GM19099 (cell line): Measurements from ENCODE around the gene SLC25A29.

Experiments
- POLR2A ChIP-seq: IDR thresholded peaks from 3 replicates; pipeline ENCODE4 v1.6.1; 2011; ENCODE audit warnings: low read depth; ENCODE audit not compliant: insufficient read length; ENCODE audit errors: extremely low read depth

The SLC25A29 gene, protein sequence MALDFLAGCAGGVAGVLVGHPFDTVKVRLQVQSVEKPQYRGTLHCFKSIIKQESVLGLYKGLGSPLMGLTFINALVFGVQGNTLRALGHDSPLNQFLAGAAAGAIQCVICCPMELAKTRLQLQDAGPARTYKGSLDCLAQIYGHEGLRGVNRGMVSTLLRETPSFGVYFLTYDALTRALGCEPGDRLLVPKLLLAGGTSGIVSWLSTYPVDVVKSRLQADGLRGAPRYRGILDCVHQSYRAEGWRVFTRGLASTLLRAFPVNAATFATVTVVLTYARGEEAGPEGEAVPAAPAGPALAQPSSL

DNA sequence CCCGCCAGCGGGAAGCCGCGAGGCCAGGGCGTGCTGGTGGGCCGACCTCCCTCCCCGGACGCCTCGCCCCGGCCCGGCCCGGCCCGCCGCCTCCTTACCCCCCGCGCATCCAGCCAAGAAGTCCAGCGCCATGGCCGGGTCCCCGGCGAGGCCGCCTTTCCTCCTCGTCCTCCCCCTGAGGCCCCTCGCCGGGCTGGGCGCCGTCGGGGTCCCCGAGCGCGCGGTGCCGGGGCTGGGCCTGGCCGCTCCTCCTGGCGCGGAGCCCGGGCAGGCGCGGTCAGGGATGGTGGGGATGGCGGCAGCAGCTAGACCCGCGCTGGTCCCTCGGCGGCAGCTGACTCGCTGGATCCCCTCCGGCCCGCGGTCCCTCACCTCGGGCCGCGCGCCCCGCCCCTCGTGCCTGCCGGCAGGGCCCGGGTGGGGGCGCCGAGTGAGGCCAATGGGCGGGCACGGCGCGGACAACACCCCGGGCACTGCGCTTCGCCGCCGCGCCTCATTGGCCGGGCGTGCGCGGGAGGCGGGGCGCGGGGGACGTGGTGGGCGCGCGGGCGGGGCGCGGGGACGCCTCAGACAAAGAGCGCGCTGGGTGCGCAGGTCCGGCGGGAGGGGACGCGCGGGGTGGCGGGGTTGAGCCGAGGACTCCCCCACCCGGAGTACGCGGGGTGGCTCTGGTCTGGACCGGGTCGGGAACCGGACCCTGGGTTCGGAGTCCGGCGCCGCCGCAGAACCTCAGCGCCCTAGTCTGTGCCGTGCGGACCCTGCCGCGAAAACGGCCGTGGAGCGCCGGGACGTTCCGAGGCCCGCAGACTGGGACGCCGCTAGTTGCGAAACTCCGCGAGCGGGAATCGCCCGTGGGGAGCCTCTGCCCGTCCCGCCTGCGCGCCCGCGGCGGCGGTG is at the start of gene SLC25A29:
Gene SLC25A29, minus strand, starts transcription at position 344 of the 897 bp plus-strand sequence. Its CDS starts 212 bp downstream, at position 132.
- TF ChIP-seq POLR2A, result peak; percentile 68

DNA sequence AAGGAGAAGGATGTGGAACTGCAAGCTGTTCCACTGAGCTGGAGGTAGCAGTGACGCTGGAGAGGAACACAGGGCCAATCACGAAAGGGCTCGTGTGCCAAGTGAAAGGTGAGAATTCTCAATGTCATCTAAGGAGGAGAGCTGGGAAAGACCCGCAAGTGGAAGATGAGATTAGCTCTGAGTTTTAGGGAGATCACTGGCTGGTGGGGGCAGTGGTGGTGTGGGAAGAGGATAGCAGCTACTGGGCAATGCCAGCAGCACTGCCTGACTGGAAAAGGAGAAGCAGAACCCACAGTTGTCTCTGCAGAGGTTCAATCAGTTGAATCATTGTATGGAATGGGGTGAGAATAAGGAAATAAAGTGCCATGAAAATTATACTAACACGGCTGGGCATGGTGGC is 44.7 kb upstream of the SLC25A29 start:
- no peak for TF ChIP-seq POLR2A

DNA sequence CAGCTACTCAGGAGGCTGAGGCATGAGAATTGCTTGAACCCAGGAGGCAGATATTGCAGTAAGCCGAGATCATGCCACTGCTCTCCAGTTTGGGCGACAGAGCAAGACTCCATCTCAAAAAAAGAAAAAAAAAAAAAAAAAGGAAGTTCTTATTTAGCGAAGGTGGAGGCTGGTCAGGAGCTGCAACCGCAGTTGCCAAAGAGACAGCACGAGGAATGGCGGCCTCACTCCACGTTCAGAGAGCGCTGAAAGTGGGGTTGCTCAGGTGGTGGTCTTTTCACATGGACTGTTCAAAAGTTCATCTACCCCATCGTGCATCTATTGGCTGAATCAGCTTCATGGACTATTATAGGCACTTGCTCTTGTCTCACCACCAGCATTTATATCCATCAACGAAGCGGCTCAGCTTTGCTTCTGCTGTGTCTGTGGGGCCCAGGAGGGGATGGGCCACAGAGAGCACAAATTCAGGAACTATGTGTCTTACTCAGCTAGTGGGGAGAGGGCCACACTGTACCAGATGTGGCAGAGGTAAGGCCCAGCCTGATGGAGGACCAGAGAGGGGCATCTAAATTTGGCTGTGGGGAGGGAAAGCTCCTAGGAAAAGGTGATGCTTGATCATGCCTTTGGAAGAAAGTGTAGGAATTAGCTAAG is 44.2 kb upstream of the SLC25A29 start:
- no peak for TF ChIP-seq POLR2A

DNA sequence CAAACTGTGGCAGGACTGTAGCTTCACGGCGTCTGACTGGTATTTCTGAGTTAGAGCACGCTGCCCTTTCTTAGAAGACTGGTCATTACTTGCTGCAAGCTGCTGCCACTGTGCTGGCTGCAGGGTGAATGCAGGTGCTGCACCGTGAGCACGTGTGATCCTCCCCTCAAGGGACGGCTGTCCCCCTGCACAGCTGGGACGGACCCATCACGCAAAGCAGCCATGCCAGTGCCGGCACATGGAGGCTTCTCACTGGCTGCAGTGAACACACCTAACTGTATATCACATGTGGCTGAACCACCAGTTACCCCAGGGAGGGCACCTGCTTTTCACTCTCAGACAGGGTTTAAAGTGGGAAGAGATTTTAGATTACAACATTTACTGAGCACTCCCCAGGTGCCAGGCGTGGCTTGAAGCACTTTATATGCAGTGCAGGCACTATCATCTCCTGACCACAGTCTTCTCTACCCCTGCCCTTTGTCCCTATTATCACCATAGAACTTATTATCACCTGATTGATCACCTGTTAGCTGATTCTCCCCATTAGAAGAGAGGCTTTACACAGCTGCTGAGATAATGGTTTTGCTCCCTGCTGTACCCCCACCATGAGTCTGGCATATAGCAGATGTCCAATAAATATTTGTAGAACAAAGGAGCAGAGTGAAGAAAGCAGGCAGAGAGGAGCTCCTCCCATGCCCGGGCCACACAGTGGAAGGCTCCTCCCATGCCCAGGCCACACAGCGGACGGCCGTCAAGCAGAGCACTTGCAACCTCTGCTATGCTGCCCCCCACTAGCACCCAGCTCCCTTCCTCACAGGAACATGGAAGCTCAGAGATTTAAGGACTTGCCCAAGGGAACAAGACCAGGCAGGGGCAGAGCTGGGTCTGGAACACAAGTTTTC is 42.8 kb upstream of the SLC25A29 start:
- peak; percentile 31 for TF ChIP-seq POLR2A

DNA sequence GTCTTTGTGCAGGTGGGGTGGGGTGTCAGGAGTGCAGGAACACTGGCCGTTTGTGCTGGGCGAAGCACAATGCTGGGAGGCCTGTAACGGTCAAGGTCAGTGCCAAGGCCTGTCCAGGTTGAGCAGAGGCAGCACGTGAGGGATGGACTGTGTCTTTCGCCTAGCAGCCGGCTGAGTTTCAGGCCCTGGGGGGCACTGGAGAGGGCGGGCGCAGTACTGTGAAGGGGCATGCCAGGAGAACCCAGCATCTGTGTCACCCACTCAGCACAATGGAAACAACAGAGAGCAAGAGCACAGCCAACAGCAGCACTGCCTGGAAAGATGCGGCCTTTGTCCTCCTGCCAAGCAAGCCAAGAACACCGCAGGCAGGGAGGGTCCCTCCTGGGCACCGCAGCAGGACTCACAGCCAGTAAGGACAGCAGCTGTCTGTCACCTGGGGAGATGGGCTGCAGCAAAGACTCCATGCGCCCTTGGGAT is 42.0 kb upstream of the SLC25A29 start:
- TF ChIP-seq POLR2A, result no peak

DNA sequence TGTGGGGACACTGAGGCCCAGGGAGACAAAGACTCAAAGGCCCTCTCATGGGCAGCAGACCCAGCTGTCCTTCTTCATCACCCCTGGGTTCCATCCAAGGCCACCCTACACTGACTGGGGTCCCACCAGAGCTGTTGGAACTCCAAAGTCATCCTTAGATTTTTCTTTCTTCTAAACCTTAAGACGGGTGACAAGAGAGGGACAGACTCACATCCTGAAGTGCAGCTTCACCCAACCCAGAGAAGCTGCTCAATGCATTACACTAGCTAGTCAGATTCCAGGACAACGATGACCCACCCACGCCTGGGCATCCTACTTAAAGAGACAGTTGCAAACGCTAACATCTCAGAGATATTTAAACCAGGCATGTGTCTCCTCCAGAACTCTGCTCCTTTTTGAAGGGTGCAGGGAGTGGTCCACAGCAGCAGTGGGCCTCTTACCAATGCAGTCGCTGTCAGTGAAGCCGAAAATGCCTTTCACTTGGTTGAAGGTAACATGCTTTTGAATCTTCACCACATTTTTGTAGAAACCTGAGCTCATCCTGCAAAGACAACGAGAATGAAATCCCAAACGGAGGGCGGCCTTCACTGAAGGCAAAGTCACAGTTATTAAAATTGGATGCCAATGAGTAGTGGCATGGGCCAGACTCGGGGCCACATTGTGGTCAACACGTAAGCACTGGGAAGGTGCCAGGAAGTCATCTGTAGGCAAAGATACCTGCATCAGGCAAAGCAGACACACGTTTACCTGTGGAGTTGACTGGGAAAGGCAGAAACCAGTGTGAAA is 40.3 kb upstream of the SLC25A29 start:
- TF ChIP-seq POLR2A, result no peak

DNA sequence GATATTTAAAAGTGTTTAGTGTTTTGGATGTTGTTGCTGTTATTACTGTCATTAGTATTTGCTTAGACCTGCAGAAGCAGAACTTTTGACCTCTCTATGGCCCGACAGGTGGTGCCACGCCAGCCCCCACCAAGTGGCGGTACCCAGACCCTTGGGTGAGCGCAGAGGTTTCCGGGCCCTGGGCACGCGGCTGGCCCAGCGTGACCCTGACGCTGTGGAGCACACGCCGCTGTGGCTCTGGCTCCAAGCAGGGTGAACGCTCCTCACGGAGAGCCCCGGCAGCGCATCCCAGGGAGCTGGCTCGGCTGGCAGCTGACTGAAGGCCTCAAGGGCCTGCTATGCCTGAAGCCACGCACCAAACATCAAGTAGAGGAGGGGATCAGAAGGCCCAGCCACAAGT is 39.5 kb upstream of the SLC25A29 start:
- TF ChIP-seq POLR2A, result no peak

DNA sequence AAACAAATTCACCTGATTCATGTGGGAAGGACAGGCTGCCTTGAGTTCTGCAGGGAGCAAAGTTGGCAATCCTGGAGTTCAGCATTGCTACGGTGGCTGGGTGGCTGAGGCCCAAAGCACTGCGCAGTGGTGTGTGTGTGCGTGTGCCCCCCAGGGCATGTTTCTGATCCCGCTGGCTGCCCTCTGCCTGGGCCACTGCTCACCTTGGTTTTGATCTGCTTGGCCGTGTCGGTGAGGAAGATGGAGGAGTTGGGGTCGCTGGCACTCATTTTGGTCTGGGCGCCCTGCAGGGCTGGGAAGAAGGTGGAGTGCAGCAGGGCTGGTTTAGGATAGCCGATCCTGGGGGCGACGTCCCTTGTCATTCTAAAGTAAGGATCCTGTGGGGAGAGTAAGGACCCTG is 36.0 kb upstream of the SLC25A29 start:
- TF ChIP-seq POLR2A, result peak; percentile 22

DNA sequence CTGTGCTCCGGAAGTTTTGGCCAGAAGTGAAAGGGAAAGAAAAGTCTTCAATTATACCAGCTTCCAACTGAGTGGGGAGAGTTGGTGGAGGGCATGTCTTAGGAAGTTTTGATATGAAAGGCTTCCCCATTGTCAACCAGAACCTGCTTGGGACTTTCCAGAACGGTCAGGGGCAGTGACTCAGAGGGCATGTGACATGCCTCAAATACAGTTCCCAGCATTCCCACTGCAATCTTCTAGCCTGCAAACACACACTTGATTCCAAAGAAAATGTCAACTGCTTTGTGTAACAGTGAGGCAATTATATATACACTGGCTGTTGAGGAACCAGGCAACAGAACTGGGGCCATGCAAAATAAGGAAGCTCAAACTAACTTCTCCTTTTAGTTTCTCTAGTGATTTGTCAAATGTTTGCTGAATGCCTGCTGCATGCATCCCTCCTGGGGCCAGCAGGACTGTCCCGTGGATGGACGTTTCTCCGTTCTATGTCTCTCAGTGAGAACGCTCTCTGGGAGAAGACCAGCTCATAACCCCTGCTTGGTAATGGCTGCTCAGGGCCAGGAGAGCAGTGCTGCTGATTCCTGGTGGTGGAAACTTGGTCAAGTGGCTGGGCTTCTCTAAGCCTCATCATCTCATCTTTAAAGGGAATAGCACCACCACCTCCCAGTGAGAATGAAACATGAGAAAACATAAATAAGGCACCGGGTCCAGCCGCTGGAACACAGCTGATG is 35.2 kb upstream of the SLC25A29 start:
- no peak for TF ChIP-seq POLR2A

DNA sequence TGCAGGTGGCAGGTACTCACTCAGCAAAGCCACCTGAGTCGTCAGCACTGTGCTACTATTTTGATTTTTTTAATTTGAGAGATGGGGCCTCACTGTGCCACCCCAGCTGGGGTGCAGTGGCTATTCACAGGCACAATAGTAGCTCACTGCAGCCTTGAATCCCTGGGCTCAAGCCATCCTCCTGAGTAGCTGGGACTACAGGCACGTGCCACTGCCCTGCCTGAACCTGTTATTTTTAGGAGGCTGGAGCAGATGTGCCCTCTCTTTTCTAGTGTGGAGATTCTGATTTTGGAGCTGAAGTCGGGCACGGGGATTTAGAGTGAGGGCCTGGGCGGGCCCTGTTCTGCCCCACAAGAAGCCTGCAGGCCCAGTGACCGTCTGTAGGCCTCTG is 34.2 kb upstream of the SLC25A29 start:
- TF ChIP-seq POLR2A, result no peak

DNA sequence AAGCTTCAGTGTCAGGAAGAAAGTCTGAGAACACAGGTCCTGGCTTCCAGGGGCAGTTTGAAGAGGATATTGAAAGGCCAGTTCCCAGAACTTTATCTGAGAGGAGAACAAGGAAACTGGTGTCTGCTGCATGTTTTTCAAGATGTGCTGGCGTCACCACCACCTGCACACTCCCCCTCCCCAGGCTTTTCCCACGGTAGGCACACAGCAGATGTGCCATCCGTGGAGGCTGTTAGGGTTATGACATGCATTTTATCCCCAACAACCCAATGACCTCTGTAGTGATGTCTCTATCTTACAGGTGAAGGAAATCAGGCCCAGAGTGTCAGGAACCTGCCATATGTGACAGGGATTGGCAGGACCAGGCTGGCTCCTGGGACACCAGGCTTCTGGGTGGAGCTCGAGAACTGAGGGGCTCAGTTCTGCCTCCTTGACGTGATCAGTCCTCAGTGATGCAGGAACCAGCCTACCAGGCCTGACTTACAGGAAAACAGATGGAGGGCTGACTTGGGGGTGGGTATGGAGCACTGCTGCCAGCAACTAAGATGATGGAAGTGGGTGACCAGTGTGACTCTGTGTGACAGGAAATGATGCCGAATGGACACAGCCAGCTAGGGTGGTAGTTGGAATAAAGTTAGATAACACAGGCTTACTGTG is 33.6 kb upstream of the SLC25A29 start:
- no peak for TF ChIP-seq POLR2A

DNA sequence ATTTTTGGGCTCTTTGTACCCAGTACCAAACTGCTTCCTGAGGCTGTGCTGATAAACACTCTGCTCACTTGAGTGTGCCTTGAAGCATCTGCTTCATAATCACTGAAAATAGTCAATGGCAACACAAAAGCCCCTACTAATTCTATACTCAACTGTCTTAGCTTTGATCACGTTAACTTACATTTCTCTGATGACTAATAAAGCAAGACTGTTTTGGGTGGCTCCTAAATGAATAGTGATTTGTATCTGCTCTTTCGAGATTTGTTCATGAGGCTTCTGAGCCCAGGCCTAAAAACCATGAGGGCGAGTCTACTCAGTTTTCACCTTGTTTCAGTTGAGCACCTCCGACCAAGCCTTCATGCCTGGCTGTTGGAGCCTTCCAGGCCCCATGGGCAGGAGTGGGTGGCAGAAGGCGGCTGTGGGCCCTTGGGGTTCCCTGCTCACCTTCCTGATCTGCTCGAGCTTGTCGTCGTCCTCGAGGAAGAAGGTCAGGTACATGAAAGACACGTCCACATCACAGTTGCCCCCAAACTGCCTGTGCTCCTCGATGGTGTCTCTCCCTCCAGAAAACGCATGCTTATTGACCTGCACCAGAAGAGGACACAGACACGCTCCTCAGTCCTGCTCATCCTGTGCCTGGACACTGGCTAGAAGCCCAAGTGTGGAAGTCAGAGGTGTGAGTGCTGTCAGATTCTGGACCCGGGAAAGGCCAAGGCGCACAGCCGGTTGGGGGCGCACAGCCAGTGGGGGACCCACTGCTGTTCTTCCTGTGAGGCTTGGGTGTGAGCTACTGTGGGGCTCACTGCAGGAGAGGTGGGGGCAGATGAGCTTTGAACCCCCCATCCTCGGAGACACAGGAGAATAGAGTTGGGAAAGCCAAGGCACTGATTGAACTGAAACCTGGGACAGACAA is 30.6 kb upstream of the SLC25A29 start:
- TF ChIP-seq POLR2A, result no peak

DNA sequence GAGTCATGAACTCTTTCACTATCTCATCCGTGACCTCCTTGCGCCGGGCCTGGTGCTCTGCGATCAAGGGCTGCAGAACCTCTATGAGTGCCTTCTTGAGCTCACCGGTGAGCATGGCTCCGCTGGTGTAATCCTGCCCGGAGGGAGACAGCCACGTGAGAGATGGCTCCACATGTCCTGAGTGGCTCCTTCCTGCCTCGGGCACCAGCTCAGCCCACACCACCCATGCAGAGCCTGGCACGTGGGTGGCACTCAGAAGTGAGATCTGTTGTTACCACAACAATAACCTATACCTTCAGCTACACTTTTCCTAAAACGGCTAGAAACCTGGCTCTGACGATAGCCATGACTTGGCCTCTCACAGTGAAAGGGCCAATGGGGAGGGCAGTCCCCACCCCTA is 28.7 kb upstream of the SLC25A29 start:
- no peak for TF ChIP-seq POLR2A
